A549 treated with DMSO at 1 μM for 4 hours (cell line): ENCODE results near the gene MYADML2. TPM values are rescaled to one million over a fixed set of nuclear protein-coding genes. Genes with fewer than 3 reads are reported as not detected.

Experiments used
- total RNA-seq: library from RNA; stranded (reverse); fragments of 200-300 nt; extraction: Qiagen RNA extraction; gene quantifications from 5 replicates; pipeline ENCODE4 v1.2.3, GENCODE V29; 2022; ENCODE audit warnings: low read depth

The MYADML2 gene, protein sequence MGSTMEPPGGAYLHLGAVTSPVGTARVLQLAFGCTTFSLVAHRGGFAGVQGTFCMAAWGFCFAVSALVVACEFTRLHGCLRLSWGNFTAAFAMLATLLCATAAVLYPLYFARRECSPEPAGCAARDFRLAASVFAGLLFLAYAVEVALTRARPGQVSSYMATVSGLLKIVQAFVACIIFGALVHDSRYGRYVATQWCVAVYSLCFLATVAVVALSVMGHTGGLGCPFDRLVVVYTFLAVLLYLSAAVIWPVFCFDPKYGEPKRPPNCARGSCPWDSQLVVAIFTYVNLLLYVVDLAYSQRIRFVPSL
- not detected in 5 replicates for total RNA-seq

DNA sequence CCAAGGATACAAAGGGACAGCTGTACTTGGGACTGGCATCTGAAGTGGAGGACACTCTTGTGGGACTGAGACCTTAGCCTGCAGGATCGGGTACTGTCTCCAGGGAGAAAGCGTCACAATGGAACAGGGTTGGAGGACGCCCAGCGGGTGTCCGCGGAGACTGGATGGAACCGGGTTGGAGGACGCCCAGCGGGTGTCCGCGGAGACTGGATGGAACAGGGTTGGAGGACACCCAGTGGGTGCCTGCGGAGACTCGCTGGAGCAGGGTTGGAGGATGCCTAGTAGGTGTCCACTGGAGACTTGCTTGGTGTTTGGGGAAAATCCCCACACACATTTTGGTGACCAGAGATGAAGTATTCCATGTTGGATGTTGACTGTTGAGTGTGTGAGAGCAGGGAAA lies at the start of gene MYADML2:
MYADML2 (minus strand) TSS at position 45 of the 400 bp plus-strand sequence. CDS start 5,492 bp downstream, outside the sequence.

DNA sequence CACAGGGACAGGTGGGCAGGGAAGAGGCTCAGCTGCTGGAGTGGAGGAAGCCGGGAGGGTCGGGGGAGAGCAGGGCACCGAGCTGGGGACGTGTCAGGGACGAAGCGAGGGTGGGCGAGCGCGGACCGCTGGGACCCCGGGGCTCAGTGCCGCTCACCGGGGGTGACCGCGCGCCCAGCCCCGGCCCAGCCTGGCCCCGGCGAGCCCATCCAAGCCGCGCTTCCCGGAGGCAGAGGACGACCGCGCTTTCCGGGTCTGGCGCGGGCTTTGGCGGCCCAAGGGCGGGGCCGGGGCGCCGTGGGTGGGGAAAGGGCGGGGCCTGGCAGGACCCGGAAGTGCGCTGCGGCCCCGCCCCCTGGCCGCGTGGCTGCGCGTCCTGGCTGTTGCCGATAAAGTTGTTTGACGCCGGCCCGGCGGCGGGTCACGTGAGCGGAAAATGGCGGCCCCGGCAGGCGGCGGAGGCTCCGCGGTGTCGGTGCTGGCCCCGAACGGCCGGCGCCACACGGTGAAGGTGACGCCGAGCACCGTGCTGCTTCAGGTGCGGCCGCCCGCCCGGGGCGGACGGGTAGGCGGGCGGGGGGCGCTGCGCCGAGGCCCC lies 30.3 kb upstream of the MYADML2 start, which contains the start of gene ASPSCR1:
ASPSCR1 (plus strand) TSS at position 419 of the 598 bp plus-strand sequence; CDS start at position 437, 18 bp downstream.

DNA sequence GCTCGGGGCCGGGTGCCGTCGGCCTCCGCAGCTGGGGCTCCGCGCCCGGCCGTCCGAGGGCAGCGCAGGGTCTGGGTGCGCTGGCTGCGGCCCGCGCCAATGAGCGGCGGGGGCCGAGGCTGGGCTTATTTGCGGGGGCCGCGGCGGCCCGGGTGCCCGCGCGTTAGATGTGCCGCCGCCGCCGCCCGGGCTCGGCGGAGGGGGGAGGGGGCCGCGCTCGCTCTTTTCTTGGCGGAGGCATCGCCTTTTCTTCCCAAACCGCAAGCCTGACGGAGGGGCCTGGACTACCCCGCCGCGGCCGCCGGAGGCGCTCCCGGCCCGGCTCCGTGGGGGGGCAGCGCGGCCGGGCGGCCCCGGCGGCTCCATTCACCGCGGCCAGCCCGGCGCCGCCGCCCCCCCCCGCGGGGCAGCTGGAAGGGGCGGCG lies 14.1 kb upstream of the MYADML2 start, which contains the start of gene NOTUM:
NOTUM (minus strand) TSS at position 101 of the 425 bp plus-strand sequence. CDS start 278 bp downstream, outside the sequence.

DNA sequence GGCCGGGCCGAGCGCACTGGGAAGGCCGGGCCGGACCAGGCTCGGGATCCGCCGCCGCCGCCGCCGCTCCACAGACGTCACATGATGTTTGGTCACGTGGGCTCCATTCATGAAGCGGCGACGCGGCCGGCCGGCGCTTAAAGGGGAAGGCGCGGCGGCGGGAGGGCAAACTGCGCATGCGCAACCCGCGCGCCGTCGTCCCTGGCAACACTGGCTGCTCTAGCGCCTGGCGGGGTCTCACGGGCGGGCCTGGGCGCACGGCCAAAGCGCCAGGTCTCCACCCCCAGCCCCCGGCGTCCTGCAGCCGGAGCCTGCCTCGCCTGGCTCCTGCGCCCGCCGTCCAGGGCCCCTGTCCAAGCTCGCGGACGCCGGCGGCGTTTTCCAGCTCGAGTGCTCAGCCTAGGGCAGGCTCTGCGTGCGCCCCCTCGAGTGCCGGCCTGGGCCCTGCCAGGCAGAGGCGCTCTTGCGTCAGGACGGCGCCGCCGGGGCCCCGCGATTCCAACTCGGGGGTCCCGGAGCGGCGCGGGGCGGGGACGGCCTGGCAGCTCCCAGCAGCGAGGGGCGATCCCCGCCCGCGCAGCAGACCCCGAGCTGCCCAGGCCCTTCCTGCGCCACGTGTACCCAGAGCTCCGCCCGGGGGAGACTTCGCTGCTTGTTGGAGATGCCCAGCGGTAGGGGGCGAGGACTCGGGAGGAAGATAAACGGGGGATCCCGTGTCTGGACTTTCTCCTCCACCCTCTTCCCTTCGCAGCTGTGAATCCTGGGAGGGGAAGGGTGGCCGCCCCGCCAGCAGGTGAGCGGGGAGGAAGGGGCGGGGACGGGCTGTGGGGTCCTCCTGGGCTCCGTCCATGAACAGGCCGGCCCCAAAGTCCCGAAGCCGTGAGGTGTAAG lies 19.1 kb downstream of the MYADML2 start, which contains the start of gene MAFG:
MAFG (minus strand) TSS at position 83 of the 891 bp plus-strand sequence. CDS start 4,550 bp downstream, outside the sequence.

DNA sequence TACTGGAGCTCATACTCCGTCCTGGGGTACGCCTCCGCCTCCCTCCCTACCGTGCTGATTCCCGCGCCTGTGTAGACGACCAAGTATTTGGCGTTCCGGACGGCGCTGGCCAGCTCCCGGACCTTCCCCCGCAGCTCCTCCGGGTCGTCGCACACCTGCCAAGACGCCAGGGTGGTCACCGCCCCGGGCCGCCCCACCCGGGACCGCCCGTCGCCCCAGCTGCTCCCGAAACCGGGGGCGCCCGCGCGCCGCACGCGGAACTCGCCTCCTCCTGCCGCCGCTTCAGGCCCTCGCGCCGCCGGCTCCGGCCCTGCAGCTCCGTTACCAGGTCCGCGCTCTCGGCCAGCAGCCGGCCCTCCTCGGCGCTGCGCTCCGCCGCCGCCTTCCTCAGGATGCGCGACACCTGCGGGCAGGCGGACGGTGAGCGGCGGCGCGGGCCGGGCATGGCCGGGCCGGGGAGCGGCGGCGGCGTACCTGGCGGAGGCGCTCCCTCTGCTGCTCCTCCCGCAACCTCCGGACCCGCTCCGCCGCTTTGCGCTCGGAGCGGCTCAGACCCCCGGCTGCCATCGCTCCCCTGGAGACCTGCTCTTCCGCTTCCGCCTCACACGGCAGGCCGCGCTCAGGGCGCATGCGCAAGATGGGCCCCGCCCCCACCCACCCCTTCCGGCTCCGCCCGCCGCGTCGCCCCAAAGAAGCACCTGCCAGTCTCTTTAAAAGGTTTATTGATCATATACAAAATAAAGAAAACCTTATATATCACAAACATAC lies 29.3 kb downstream of the MYADML2 start, which contains the start of gene SIRT7:
SIRT7 (minus strand) TSS at position 612 of the 768 bp plus-strand sequence; CDS start at position 567, 45 bp downstream.

DNA sequence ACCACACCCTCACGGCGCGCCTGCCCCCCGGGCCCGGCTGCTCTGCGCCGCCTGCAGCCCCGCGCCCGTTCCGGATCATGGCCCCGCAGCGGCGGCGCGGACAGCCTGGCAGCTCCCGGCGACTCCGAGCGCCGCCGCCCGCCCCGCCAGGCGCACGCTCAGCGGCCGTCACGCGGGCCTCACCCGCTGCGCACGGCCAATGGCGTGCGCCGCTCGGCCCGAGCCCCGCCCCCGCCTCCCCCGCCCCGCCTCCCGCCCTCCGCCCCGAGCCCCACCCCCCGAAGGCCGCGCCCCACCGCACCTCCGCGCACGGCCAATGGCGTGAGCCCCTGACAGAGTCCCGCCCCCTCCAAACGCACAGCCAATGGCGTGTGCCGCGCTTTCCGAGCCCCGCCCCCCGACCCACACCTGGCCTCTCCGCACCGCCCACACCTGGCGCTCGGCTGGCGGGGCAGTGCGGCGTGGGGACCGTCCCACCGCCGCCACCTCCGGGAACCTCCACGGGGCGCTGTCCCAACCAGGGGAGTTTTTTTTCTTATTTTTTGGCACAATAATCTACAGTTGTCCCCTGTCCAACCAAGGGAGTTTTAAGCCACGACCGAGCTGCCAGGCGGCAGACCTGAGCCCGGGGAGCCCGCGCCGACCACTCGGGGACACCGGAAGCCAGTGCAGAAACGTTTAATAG lies 35.6 kb downstream of the MYADML2 start, which contains the start of gene PCYT2:
PCYT2 (minus strand) TSS at position 123 of the 685 bp plus-strand sequence; CDS start at position 79, 44 bp downstream.

DNA sequence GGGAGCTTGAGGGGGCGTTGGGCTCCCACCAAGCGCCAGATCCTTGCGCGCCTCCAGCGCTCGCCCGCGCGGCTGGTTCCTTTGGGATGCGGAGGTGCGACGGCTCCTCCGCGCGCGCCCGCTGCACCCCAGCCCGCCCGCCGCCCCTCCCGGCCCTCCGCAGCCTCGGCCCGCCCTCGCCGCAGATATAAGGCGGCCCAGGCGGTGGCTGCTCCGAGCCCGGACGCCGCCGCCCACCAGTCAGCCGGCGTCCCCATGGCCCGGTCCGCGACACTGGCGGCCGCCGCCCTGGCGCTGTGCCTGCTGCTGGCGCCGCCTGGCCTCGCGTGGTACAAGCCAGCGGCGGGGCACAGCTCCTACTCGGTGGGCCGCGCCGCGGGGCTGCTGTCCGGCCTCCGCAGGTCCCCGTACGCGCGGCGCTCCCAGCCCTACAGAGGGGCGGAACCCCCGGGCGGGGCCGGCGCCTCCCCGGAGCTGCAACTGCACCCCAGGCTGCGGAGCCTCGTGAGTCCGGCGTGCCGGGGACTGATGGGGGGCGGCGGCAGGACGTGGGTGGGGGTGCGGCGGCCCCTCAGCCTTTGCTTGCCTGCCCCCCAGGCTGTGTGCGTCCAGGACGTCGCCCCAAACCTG lies 44.9 kb downstream of the MYADML2 start, which contains the start of gene NPB:
NPB (plus strand) TSS at position 216 of the 630 bp plus-strand sequence; CDS start at position 256, 40 bp downstream.

Other genes starting within 250 kb of the MYADML2 start
- gene MRPL12, start 243.9 kb downstream of the MYADML2 start, total RNA-seq, result 202 to 324 TPM (median 283 TPM) in 5 replicates
- gene SLC25A10, start 234.9 kb downstream of the MYADML2 start, total RNA-seq, result 32.8 to 47.1 TPM (median 42.9 TPM) in 5 replicates
- gene GCGR, start 143.1 kb downstream of the MYADML2 start, total RNA-seq, result 0.26 to 0.56 TPM (median 0.38 TPM) in 5 replicates
- 87.6 to 104 TPM (median 95.6 TPM) in 5 replicates for gene MCRIP1, start 113.9 kb downstream of the MYADML2 start, total RNA-seq
- 0.22 TPM in 1 of 5 replicates, not detected in the others for gene PPP1R27, start 112.2 kb downstream of the MYADML2 start, total RNA-seq
- gene P4HB, start 86.7 kb downstream of the MYADML2 start, total RNA-seq, result 652 to 813 TPM (median 701 TPM) in 5 replicates
- 502 to 666 TPM (median 606 TPM) in 5 replicates for gene ARHGDIA, start 75.9 kb downstream of the MYADML2 start, total RNA-seq
- 170 to 259 TPM (median 230 TPM) in 5 replicates for gene ALYREF, start 55.6 kb downstream of the MYADML2 start, total RNA-seq
- gene ANAPC11, start 55.5 kb downstream of the MYADML2 start, total RNA-seq, result 205 to 282 TPM (median 254 TPM) in 5 replicates
- gene NPB, start 45.0 kb downstream of the MYADML2 start, total RNA-seq, result 0.34 to 0.62 TPM (median 0.56 TPM) in 5 replicates
- 14.0 to 16.6 TPM (median 15.6 TPM) in 5 replicates for gene PCYT2, start 35.8 kb downstream of the MYADML2 start, total RNA-seq
- 34.9 to 52.3 TPM (median 41.3 TPM) in 5 replicates for gene SIRT7, start 29.1 kb downstream of the MYADML2 start, total RNA-seq
- 40.9 to 49.9 TPM (median 42.9 TPM) in 5 replicates for gene MAFG, start 19.5 kb downstream of the MYADML2 start, total RNA-seq
- gene PYCR1, start 9.9 kb downstream of the MYADML2 start, total RNA-seq, result 72.2 to 97.2 TPM (median 89.1 TPM) in 5 replicates
- 0.26 to 0.59 TPM (median 0.34 TPM) in 5 replicates for gene NOTUM, start 14.0 kb upstream of the MYADML2 start, total RNA-seq
- 19.1 to 31.5 TPM (median 27.7 TPM) in 5 replicates for gene ASPSCR1, start 30.4 kb upstream of the MYADML2 start, total RNA-seq
- gene CENPX, start 75.6 kb upstream of the MYADML2 start, total RNA-seq, result 156 to 199 TPM (median 185 TPM) in 5 replicates
- 7.7 to 18.4 TPM (median 14.2 TPM) in 5 replicates for gene LRRC45, start 76.1 kb upstream of the MYADML2 start, total RNA-seq
- 23.0 to 39.7 TPM (median 30.7 TPM) in 5 replicates for gene RAC3, start 84.4 kb upstream of the MYADML2 start, total RNA-seq
- 71.7 to 103 TPM (median 92.2 TPM) in 5 replicates for gene DCXR, start 90.5 kb upstream of the MYADML2 start, total RNA-seq
- gene RFNG, start 104.6 kb upstream of the MYADML2 start, total RNA-seq, result 18.6 to 24.2 TPM (median 23.3 TPM) in 5 replicates
- gene GPS1, start 104.7 kb upstream of the MYADML2 start, total RNA-seq, result 117 to 153 TPM (median 134 TPM) in 5 replicates
- 78.0 to 146 TPM (median 137 TPM) in 5 replicates for gene DUS1L, start 118.6 kb upstream of the MYADML2 start, total RNA-seq
- 117 to 149 TPM (median 134 TPM) in 5 replicates for gene FASN, start 151.0 kb upstream of the MYADML2 start, total RNA-seq